Measurements from ENCODE around the gene B4GALNT1.

DNA sequence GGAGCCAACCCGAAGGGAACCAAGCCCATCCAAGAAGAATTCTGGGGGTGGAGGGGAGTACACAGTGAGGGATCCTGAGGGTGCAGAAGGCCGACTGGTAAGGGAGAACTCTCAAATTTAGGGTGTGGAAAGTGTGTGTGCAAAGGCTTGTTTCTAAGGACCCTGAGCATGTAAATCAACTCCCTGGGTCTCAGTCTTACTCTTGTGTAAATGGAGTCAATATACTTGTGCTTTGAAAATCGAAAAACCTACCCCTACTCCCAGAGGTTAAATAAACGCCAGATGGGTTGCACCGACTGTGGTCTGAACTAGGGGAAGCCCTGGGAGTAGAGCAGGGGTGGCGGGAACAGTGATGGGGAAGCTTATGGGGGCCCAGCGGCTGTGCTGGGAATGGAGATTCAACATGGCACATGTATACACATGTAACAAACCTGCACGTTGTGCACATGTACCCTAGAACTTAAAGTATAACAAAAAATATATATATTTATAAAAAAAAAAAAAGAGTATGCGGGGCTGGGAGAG is 6.0 kb downstream of the B4GALNT1 start:
- TF ChIP-seq KDM4B (CRISPR knock-in tag; IDR thresholded peaks at IDR 0.05) = no peak
- no peak for TF ChIP-seq ZSCAN30 (CRISPR knock-in tag; IDR thresholded peaks at IDR 0.05)
